GM10266 (cell line): ENCODE measurements around the gene COPS6.

Experiments used
- DNase-seq: peaks from one replicate; pipeline ENCODE4 v3.0.0; 2012; ENCODE audit errors: extremely low spot score
- TF ChIP-seq, protein P1 (sequence below): IDR thresholded peaks from 2 replicates; pipeline ENCODE4 v1.5.1; 2012; ENCODE audit warnings: mild to moderate bottlenecking, low read depth; ENCODE audit not compliant: control insufficient read depth, insufficient read depth; ENCODE audit errors: missing control alignments

Gene COPS6

DNA sequence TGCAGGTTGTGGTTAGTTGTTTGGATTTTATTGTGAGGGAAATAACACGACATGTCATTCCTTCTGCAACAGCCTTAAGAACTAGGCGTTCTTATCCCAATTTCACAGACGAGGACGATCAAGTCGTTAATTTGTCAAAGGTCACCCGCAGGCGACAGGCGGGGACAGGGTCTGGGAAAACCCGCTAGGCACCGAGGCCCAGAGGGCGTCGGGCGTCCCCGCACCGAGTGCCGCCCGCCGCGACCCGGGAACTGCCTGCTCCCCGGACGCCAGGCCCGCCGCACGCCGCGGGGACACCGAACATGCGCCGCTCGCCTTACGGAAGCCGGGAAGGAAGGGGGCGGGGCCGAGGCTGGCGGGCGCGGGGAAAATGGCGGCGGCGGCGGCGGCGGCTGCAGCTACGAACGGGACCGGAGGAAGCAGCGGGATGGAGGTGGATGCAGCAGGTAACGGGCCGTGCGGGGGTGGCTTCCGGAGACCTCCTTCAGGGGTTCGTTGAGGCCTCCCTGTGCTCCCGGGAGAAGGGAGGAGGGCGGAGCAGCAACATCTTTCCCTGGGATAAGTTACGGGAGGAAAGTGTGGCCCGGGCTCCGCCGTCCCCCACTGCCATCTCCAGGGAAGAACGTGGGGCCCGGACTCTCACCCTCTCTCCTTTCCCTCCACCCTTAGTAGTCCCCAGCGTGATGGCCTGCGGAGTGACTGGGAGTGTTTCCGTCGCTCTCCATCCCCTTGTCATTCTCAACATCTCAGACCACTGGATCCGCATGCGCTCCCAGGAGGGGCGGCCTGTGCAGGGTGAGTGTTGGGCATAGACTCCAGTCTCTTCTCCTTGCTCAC is at the start of gene COPS6:
Gene COPS6 (plus strand): TSS at position 349 of the 837 bp plus-strand sequence. CDS start 22 bp downstream, at position 371.
- peak; percentile 90 for DNase-seq
- TF ChIP-seq, protein P1, sequence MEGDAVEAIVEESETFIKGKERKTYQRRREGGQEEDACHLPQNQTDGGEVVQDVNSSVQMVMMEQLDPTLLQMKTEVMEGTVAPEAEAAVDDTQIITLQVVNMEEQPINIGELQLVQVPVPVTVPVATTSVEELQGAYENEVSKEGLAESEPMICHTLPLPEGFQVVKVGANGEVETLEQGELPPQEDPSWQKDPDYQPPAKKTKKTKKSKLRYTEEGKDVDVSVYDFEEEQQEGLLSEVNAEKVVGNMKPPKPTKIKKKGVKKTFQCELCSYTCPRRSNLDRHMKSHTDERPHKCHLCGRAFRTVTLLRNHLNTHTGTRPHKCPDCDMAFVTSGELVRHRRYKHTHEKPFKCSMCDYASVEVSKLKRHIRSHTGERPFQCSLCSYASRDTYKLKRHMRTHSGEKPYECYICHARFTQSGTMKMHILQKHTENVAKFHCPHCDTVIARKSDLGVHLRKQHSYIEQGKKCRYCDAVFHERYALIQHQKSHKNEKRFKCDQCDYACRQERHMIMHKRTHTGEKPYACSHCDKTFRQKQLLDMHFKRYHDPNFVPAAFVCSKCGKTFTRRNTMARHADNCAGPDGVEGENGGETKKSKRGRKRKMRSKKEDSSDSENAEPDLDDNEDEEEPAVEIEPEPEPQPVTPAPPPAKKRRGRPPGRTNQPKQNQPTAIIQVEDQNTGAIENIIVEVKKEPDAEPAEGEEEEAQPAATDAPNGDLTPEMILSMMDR: no peak

DNA sequence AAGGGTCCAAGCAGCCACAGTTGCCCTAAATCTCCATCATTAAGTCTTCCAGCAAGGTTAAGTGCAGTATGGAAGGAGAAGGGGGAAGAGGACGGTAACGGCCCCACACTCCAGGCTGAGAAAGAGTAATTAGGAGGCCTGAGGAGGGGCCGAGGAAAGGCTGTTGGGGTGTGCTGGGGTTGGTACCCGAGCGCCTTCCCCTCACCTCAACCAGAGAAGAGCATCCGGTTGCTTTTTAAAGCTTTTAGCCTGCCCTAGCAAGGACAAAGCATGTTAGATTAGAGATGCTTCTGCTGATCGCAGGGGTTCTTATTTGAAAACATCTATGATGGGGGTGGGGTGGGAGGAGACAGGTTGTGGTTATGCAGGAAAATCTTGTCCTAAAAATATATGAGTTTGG is 48.2 kb upstream of the COPS6 start:
- no peak for DNase-seq
- TF ChIP-seq, protein P1: no peak

GRCh38 chr7:100044718-100045117 is 44.1 kb upstream of the COPS6 start:
- TF ChIP-seq, protein P1: peak; percentile 34
- DNase-seq: no peak

DNA sequence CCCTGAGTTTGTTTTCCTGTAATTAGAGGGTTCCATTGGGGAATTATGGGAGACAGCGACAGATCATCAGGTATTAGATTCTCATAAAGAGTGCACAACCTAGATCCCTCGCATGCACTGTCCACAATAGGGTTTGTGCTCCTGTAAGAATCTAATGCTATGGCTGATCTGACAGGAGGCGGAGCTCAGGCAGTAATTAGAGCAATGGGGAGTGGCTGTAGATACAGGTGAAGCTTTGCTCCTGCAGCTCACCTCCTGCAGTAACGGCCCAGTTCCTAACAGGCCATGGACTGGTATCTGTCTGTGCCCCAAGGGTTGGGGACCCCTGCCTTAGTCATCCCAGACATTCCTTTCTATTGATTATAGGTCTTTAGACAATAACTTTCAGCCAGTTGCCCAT is 40.1 kb upstream of the COPS6 start:
- TF ChIP-seq, protein P1: no peak
- no peak for DNase-seq

- TF ChIP-seq, protein P1: peak; percentile 33
- peak; percentile 79 for DNase-seq
These were observed 39.1 kb upstream of the COPS6 start, which contains the start of gene ZSCAN21 for GRCh38 chr7:100049441-100050291. Gene ZSCAN21 (plus strand): TSS chr7:100049774. CDS start chr7:100057007, 7,233 bp downstream.

- TF ChIP-seq, protein P1: no peak
- no peak for DNase-seq
These were observed 37.2 kb upstream of the COPS6 start for GRCh38 chr7:100051611-100052010.
